GM12874 (cell line): ENCODE data around the gene HACD2.

Experiments
- CTCF ChIP-seq: IDR thresholded peaks from 2 replicates; pipeline ENCODE4 v1.5.1; 2011; ENCODE audit warnings: low read depth, mild to moderate bottlenecking, control low read depth, low read length, moderate library complexity; ENCODE audit not compliant: insufficient read depth

HACD2 gene

GRCh38 chr3:123527046-123527445, 57.8 kb downstream of the HACD2 start:
- TF ChIP-seq CTCF, result no peak

- no peak for TF ChIP-seq CTCF
Measured at GRCh38 chr3:123526474-123526873, 58.4 kb downstream of the HACD2 start.

- no peak for TF ChIP-seq CTCF
Measured at GRCh38 chr3:123525433-123525832, 59.4 kb downstream of the HACD2 start.

- no peak for TF ChIP-seq CTCF
Measured at GRCh38 chr3:123524981-123525380, 59.9 kb downstream of the HACD2 start.

GRCh38 chr3:123523023-123523412, 61.8 kb downstream of the HACD2 start:
- no peak for TF ChIP-seq CTCF

GRCh38 chr3:123522320-123523022, 62.4 kb downstream of the HACD2 start:
- no peak for TF ChIP-seq CTCF

GRCh38 chr3:123521179-123521969, 63.5 kb downstream of the HACD2 start:
- TF ChIP-seq CTCF, result no peak
